Endodermal cell (in vitro differentiated cells): ENCODE results near the gene INPP5B. TPM values are rescaled to one million over a fixed set of nuclear protein-coding genes. Genes with fewer than 3 reads are reported as not detected.

Experiments
- DNase-seq: peaks from one replicate; pipeline ENCODE4 v3.0.0-alpha.2; 2017
- H3K27ac ChIP-seq: 2 replicates; pipeline ENCODE4 v1.5.1; 2013; ENCODE audit warnings: mild to moderate bottlenecking, low read depth, low read length, moderate library complexity
- H3K27me3 ChIP-seq: 2 replicates; pipeline ENCODE4 v1.6.1; 2013; ENCODE audit warnings: mild to moderate bottlenecking, low read length, moderate library complexity; ENCODE audit not compliant: insufficient read depth, control insufficient read depth, poor library complexity, severe bottlenecking
- H3K36me3 ChIP-seq: 2 replicates; pipeline ENCODE4 v1.7.0; 2013; ENCODE audit warnings: mild to moderate bottlenecking, low read length, moderate library complexity; ENCODE audit not compliant: control insufficient read depth, insufficient read depth
- H3K4me1 ChIP-seq: one replicate; pipeline ENCODE4 v1.7.0; 2013; ENCODE audit warnings: low read length; ENCODE audit not compliant: control insufficient read depth, insufficient read depth
- H3K4me3 ChIP-seq: 2 replicates; pipeline ENCODE4 v1.5.1; 2013; ENCODE audit warnings: mild to moderate bottlenecking, low read length, moderate library complexity
- H3K9ac ChIP-seq: 2 replicates; pipeline ENCODE4 v1.6.1; 2013; ENCODE audit warnings: mild to moderate bottlenecking, low read length, moderate library complexity; ENCODE audit not compliant: poor library complexity, severe bottlenecking; ENCODE audit errors: extremely low read depth
- H3K9me3 ChIP-seq: 2 replicates; pipeline ENCODE4 v1.6.1; 2013; ENCODE audit warnings: mild to moderate bottlenecking, low read length, moderate library complexity; ENCODE audit not compliant: control insufficient read depth
- H3K27ac Mint-ChIP-seq: 2 replicates; pipeline ENCODE4 v1.8.0; 2020; ENCODE audit warnings: mixed read lengths
- H3K27me3 Mint-ChIP-seq: 2 replicates; pipeline ENCODE4 v1.8.0; 2021; ENCODE audit warnings: mild to moderate bottlenecking, mixed read lengths; ENCODE audit not compliant: insufficient read depth
- H3K36me3 Mint-ChIP-seq: 2 replicates; pipeline ENCODE4 v1.8.0; 2020; ENCODE audit warnings: low read depth, mixed read lengths
- H3K4me1 Mint-ChIP-seq: 2 replicates; pipeline ENCODE4 v1.8.0; 2020; ENCODE audit warnings: mixed read lengths
- H3K4me3 Mint-ChIP-seq: 2 replicates; pipeline ENCODE4 v1.8.0; 2020; ENCODE audit warnings: mild to moderate bottlenecking, moderate library complexity, mixed read lengths
- H3K9me3 Mint-ChIP-seq: 2 replicates; pipeline ENCODE4 v1.8.0; 2020; ENCODE audit warnings: mild to moderate bottlenecking, mixed read lengths
- CTCF ChIP-seq: fragments of 200-600 bp; sonication (generic); conservative IDR thresholded peaks from 2 replicates; pipeline ENCODE4 v1.5.0; 2021; ENCODE audit warnings: antibody characterized with exemption, mild to moderate bottlenecking
- WGBS, 2 experiments: methylation state at CpG; one replicate each; pipeline versions ENCODE4 v1.1.5 to v1.1.7; 2013; ENCODE audit warnings: missing lambda C conversion rate in 2 of 2, mixed read lengths in 1 of 2; ENCODE audit not compliant: insufficient coverage in 1 of 2, insufficient read length in 1 of 2; 5-methylcytosine and 5-hydroxymethylcytosine counted together
- total RNA-seq, 2 donors: library from RNA; stranded (reverse); fragmentation: NEBNext Ultra II Directional in 1 of 2; extraction: Animal tissue kit (Norgen Biotek cat#: 25700) in 1 of 2; gene quantifications; 2 replicates in 1 of 2; 3 replicates in 1 of 2; pipeline ENCODE4 v1.2.1, GENCODE V29; 2021

The INPP5B gene
- total RNA-seq, 2 donors from 2014 or later, result 19.9 to 21.4 TPM

- WGBS, 2 experiments, result 83 to 92% methylated on average over 2 to 4 of the region's 5 CpGs
- no peaks in the 10 kb centered on the region for H3K9me3 Mint-ChIP-seq
- H3K9me3 ChIP-seq, result no peaks in the 10 kb centered on the region
- no peak overlapping the region for H3K4me3 Mint-ChIP-seq
- no peaks in the 10 kb centered on the region for H3K4me1 ChIP-seq
- no peak overlapping the region for H3K27ac ChIP-seq
- no peak for DNase-seq
- no peak overlapping the region for H3K27ac Mint-ChIP-seq
- H3K4me3 ChIP-seq, result no peak overlapping the region
- no peak overlapping the region for H3K9ac ChIP-seq
- no peak for TF ChIP-seq CTCF
- H3K36me3 ChIP-seq, result no peaks in the 10 kb centered on the region
- H3K27me3 Mint-ChIP-seq, result no peaks in the 10 kb centered on the region
- no peaks in the 10 kb centered on the region for H3K27me3 ChIP-seq
- H3K36me3 Mint-ChIP-seq, result no peaks in the 10 kb centered on the region
- peaks cover 12% of the 10 kb centered on the region for H3K4me1 Mint-ChIP-seq
Measured at GRCh38 chr1:37945251-37945650, 1.6 kb downstream of the INPP5B start.

DNA sequence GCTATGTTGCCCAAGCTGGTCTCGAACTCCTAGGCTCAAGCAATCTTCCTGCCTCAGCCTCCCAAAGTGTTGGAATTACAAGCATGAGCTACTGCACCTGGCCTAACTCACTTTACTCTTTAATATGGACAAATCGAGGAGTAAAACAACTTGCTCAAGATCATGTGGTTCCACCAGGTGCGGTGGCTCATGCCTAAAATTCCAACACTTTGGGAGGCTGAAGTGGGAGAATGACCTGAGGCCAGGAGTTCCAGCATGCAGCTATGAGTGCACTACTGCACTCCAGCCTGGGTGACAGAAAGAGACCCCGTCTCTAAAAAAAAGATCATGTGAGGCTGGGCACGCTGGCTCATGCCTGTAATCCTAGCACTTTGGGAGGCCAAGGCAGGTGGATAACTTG is 2.0 kb downstream of the INPP5B start:
- no peak for TF ChIP-seq CTCF
- no peaks in the 10 kb centered on the region for H3K36me3 Mint-ChIP-seq
- WGBS, 2 experiments, result 91 to 95% methylated on average over 5 of the region's 5 CpGs

DNA sequence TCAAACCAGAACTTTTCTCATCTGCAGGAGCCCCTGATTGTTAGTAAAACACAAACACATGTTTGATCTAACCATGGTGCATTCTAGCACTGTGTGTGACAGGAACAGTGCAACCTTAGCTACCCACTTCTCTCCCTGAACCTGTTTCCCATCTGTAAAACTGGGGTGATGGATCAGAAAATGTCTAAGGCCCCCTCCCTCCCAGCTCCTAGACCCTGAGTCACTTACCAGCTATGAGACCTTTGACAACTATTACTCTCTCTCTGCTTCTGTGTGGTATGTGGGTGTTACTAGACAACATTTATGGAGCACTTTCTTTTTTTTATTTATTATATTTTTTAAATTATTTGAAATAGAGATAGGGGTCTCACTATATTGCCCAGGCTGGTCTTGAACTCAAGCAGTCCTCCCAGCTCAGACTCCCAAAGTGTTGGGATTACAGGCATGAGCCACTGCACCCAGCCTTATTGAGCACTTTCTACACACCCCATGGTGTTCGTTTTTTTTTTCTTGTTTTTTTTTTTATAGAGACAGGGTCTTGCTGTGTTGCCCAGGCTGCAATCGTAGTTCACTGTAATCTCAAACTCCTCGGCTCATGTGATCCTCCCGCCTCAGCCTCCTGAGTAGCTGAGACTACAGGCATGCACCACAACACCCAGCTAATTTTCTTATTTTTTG is 2.6 kb downstream of the INPP5B start:
- H3K9me3 ChIP-seq, result no peaks in the 10 kb centered on the region
- H3K27ac ChIP-seq, result no peak overlapping the region
- H3K4me3 ChIP-seq, result no peak overlapping the region
- no peaks in the 10 kb centered on the region for H3K27me3 ChIP-seq
- no peak overlapping the region for H3K27ac Mint-ChIP-seq
- H3K4me1 Mint-ChIP-seq, result peaks cover 18% of the 10 kb centered on the region
- H3K4me3 Mint-ChIP-seq, result no peak overlapping the region
- 84 to 86% methylated on average over 1 to 4 of the region's 4 CpGs for WGBS, 2 experiments
- H3K36me3 Mint-ChIP-seq, result no peaks in the 10 kb centered on the region
- H3K36me3 ChIP-seq, result no peaks in the 10 kb centered on the region
- H3K27me3 Mint-ChIP-seq, result no peaks in the 10 kb centered on the region
- H3K4me1 ChIP-seq, result no peaks in the 10 kb centered on the region
- H3K9me3 Mint-ChIP-seq, result no peaks in the 10 kb centered on the region
- no peak for TF ChIP-seq CTCF
- no peak overlapping the region for H3K9ac ChIP-seq
- DNase-seq, result no peak

More for the DNA sequence above, 2.0 kb downstream of the INPP5B start:
- Mint-ChIP-seq H3K4me1 (peaks cover 17% of the 10 kb centered on the region), H3K9me3 (no peaks in the 10 kb centered on the region), H3K4me3 (no peak overlapping the region), H3K27ac (no peak overlapping the region), H3K27me3 (no peaks in the 10 kb centered on the region)
- no peak for DNase-seq
- H3K4me3 ChIP-seq, result no peak overlapping the region
- H3K4me1 ChIP-seq, result no peaks in the 10 kb centered on the region
- H3K9me3 ChIP-seq, result no peaks in the 10 kb centered on the region
- H3K36me3 ChIP-seq, result no peaks in the 10 kb centered on the region
- H3K9ac ChIP-seq, result no peak overlapping the region
- no peak overlapping the region for H3K27ac ChIP-seq
- no peaks in the 10 kb centered on the region for H3K27me3 ChIP-seq
